Measurements from ENCODE around the gene ADPGK.
"Not testable (repeated sequence)": the region's sequence is repeated elsewhere in the genome, so short reads cannot be mapped to it uniquely, and the experiment has no call there.

- TF ChIP-seq CTCF (conservative IDR thresholded peaks at IDR 0.05 in 1 of 2, IDR thresholded peaks at IDR 0.05 in 1 of 2; ENCODE audit: extremely low read depth in 1 of 2, insufficient read depth in 1 of 2, low read depth in 1 of 2, low read length in 2 of 2); EZH2 (IDR thresholded peaks at IDR 0.05; ENCODE audit: borderline replicate concordance, low read length): not testable (repeated sequence)
Measured at GRCh38 chr15:72725851-72726250, 57.7 kb downstream of the ADPGK start.

Data from mammary epithelial cell (primary cell).